NCI-H2171 (cell line): ENCODE results near the gene IRX2.

Source experiments
- DNase-seq: peaks from one replicate; lab custom pipeline; 2025; lab: John Stamatoyannopoulos, UW

The IRX2 gene

GRCh38 chr5:2718115-2718514, 33.4 kb downstream of the IRX2 start:
- DNase-seq: no peak

- DNase-seq: no peak
Measured at GRCh38 chr5:2715856-2716255, 35.6 kb downstream of the IRX2 start.

- no peak for DNase-seq
Measured at GRCh38 chr5:2714805-2715204, 36.7 kb downstream of the IRX2 start.

GRCh38 chr5:2714026-2714425, 37.5 kb downstream of the IRX2 start:
- DNase-seq: no peak

- no peak for DNase-seq
Measured at GRCh38 chr5:2711446-2712425, 39.7 kb downstream of the IRX2 start.

GRCh38 chr5:2710910-2711309, 40.6 kb downstream of the IRX2 start:
- DNase-seq: no peak

- DNase-seq: no peak
Measured at GRCh38 chr5:2709976-2710689, 41.3 kb downstream of the IRX2 start.

GRCh38 chr5:2708751-2709150, 42.7 kb downstream of the IRX2 start:
- no peak for DNase-seq

- DNase-seq: no peak
Measured at GRCh38 chr5:2708132-2708531, 43.3 kb downstream of the IRX2 start.

- DNase-seq: no peak
Measured at GRCh38 chr5:2705861-2706260, 45.6 kb downstream of the IRX2 start.

GRCh38 chr5:2704806-2705645, 46.5 kb downstream of the IRX2 start:
- DNase-seq: no peak

- DNase-seq: no peak
Measured at GRCh38 chr5:2704111-2704510, 47.4 kb downstream of the IRX2 start.

GRCh38 chr5:2703615-2704014, 47.9 kb downstream of the IRX2 start:
- no peak for DNase-seq

- DNase-seq: no peak
Measured at GRCh38 chr5:2703041-2703440, 48.4 kb downstream of the IRX2 start.

GRCh38 chr5:2702096-2702879, 49.2 kb downstream of the IRX2 start:
- DNase-seq: no peak

GRCh38 chr5:2701592-2701991, 49.9 kb downstream of the IRX2 start:
- no peak for DNase-seq

GRCh38 chr5:2700876-2701275, 50.6 kb downstream of the IRX2 start:
- DNase-seq: no peak

GRCh38 chr5:2699686-2700085, 51.8 kb downstream of the IRX2 start:
- no peak for DNase-seq

GRCh38 chr5:2699231-2699630, 52.2 kb downstream of the IRX2 start:
- no peak for DNase-seq

GRCh38 chr5:2698581-2698980, 52.9 kb downstream of the IRX2 start:
- no peak for DNase-seq

- no peak for DNase-seq
Measured at GRCh38 chr5:2697446-2698200, 53.9 kb downstream of the IRX2 start.
